NCI-H1930 (cell line): ENCODE measurements around the gene CAMK4.

ENCODE experiments used
- DNase-seq, 2 experiments: peaks; one replicate each; lab custom pipeline; 2025; lab: John Stamatoyannopoulos, UW

CAMK4 gene

GRCh38 chr5:111425205-111425604, 201.0 kb downstream of the CAMK4 start:
- no peak for DNase-seq

GRCh38 chr5:111427762-111428161, 203.6 kb downstream of the CAMK4 start:
- no peak for DNase-seq

GRCh38 chr5:111432883-111433536, 208.8 kb downstream of the CAMK4 start:
- DNase-seq: no peak

GRCh38 chr5:111434800-111435199, 210.6 kb downstream of the CAMK4 start:
- DNase-seq: no peak

- DNase-seq: no peak
These were observed 215.4 kb downstream of the CAMK4 start for GRCh38 chr5:111439473-111440075.

GRCh38 chr5:111447099-111447498, 222.9 kb downstream of the CAMK4 start:
- no peak for DNase-seq

- peak; percentile 14 to 19 for DNase-seq
These were observed 223.6 kb downstream of the CAMK4 start for GRCh38 chr5:111447822-111448221.

DNA sequence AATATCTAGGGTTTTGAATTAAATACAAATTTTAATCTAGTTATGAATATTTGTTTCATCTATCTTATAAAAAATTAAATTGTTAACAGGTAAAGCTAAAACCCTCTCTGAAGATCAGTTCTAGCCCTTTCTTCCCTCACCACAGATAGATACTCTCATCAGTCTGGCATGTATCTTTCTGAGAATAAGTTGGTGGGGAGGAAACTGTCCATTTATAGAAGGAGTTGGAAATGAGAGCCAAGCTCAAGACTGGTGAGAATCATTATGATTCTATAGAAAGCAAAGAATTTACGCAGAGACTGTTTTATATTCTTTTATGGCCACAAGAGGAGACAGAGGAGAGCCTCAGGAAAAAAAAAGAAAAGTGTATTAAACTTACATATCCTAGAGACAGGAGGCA, 229.1 kb downstream of the CAMK4 start:
- DNase-seq: no peak

DNA sequence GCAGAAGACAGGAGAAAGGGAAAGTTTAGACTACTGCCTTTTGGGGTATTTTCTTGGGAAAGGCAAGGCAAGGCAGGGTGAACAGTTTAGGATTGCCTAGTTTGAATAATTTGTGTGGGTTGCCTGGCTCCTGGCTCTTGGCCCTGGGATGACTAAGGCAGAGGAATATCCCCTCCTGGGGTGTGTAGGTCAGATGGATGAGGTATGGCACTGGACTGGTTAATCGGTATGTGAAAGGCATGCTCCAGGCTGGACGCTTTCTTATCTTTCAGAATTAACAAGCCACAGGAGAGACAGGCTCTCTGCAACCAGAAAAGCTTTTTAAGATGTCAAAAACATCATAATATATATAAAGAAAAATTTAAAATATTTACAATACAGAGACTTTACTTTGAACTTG, 229.6 kb downstream of the CAMK4 start:
- DNase-seq: no peak

GRCh38 chr5:111454198-111454622, 230.0 kb downstream of the CAMK4 start:
- DNase-seq: peak; percentile 15 to 55

- DNase-seq: no peak
These were observed 230.6 kb downstream of the CAMK4 start for GRCh38 chr5:111454776-111455175.

GRCh38 chr5:111461255-111461671, 237.1 kb downstream of the CAMK4 start:
- peak in 1 of 2 experiments; percentile 1 for DNase-seq

DNA sequence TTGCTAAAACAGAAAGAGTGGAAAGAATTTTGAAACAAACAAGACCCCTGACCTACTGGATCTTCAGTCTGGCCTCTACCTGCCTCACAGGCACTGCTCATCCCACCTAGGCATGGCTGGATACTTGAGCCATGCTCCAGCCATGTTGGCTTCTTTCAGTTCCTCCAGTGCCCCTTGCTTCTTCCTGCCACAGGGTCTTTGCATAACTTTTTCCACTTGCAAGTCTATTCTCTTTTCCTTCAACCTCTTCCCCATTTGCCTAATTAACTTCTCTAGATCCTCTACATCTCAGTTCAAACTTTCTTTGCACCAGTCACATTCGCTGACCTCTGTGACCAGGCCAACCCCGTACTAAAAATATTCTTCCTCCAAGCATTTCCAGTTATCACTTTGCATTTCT, 237.8 kb downstream of the CAMK4 start:
- DNase-seq: no peak

DNA sequence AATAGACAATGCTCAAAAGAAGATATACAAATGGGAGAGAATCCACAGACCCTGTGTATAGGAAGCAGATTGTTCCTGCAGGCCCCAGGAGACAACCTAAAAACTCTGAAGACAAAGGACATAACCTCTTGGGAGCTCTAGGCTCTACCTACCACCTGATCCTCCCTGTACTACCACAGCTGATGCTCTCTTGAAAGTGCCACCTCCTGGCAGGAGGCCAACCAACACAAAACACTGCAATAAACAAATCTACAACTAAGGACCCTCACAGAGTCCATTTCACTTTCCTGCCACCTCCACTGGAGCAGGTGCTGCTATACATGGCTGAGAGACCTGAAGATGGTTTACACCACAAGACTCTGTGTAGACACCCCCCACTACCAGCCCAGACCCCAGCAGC, 239.1 kb downstream of the CAMK4 start:
- DNase-seq: no peak

DNA sequence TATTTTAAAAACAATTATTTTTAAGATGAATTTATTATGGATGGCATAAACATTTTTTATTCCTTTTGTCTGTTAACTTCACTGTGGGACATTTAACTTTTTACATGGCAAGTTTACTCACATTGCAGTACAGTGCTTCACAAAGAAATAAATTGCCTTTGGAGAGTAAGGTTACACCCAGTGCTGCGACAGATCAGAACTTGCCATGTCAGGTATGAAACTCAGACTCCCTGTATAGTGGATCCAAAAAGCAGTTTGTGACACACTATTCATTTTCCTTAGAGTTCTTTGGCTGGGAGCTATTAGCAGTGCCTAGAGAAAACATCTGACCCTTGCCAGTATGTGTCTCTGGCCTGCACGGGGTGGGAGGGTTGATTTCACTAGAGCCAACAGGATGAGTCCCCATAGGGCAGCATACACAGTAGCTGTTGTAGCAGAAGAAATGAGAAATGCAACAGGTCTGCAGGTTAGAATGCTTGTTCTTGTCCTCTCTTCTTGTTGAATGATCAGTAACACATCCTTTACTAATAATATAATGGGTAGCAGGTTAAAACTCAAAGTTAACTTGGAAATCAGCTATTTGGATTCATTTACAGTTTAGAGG, 245.2 kb downstream of the CAMK4 start:
- DNase-seq: no peak

DNA sequence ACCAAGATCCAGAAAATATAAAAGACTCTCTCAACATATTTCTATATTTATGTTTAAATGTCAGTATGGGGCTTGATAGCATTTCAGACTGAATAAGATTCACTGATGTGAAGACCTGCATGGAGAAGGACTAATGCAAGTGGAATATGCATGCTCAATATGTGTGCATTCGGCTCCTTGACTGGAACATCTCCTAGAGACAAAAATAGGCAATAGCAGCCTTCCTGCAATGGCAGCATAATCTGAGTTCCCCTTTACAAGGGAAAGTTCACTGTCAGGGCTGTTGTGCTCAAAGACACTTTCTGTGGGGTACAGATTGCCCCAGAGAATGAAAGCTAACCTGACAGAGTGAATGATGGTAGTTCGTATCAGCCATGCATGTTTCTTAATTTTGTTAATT, 245.7 kb downstream of the CAMK4 start:
- DNase-seq: no peak

DNA sequence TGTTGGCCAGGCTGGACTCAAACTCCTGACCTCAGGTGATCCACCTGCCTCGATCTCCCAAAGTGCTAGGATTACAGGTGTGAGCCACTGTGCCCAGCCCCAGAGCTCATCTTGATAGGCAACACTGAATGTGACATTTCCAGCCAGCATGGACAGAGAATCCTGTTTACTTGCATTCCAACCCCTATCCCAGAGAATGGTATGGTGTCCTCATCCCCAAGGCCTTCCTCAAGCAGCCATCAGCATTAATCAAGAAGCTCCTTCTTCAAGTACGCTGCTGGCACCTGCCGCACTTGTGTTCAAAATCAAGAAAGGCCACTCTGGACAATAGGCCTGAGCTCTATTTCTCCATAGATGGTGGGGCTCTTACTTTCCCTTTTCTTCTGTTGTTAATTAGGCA, 247.9 kb downstream of the CAMK4 start:
- DNase-seq: no peak

DNA sequence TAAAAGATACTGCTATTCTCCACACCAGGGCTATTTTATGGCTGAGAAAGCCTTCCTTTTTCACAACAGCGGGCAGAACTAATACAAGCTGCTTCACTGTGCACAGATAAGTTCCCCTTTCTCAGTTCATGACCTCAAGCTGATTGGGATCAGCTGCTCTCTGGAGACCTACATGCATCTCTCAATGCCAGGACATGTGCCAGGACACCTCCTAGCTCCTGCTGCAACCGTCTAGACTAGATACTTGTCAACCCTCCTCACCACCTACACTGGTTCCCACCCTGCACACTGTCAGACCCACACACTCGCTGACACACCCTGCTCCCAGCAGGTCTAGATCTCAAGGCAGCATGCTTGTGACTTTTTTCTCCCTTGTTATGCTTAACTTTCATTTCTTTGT, 248.4 kb downstream of the CAMK4 start:
- no peak for DNase-seq

GRCh38 chr5:111478266-111478665, 254.1 kb downstream of the CAMK4 start:
- no peak for DNase-seq

- DNase-seq: no peak
These were observed 254.7 kb downstream of the CAMK4 start for GRCh38 chr5:111478898-111479297.

GRCh38 chr5:111480346-111480745, 256.2 kb downstream of the CAMK4 start:
- DNase-seq: no peak

DNA sequence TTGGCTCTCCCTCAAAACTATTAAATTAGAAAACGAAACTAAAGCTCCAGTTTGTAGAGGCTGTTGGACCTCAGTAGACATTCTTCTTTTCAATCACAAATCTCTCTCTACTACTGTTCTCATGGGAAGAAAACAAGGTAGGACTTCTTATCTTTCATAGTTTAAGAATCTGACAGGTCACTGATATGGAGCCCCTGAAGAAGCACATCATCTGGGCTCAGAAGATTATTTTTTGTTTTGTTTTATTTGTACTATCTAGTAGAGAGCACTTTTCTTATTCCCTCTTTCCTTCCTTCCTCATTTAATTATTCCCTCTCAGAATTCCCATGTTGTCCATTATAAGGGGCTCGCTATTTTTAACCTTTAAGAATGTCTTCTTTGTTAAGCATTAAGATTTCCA, 261.9 kb downstream of the CAMK4 start:
- DNase-seq: no peak

DNA sequence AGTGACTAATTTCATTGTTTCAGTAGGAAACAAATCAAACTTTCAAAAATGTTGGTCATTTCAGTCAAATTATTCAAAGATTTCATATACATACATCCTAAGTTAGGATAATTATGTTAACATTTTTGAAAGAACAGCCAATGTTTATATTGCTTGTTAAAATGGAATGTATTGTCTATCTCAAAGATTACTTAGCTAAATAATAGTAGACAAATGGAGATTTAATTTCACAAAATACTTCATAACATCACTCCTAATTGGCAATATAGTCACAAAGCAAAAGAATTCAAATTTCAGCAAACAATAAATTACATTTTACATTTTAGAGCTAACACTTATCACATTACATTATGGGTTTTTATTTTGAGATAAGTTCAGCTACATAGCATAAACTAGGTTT, 262.7 kb downstream of the CAMK4 start:
- DNase-seq: no peak

DNA sequence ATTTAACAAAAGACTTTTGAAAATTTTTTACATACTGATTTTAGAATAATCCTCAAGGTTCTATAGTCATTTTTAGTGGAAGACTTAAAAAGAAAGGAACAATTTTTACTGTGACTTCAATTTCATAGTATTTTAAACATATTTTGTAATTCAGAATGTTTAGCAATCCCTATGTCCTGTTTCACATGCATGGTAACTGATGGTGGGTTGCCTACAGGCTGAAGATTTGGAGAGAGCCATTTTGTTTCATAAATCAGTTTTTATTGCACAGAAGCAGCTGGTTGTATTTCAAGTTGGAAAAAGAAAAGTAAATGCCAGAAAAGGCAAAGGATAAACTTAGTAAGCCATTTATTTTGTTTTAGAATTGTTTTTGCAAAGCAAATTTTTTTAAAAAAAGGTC, 264.2 kb downstream of the CAMK4 start:
- no peak for DNase-seq
